GM21717 (cell line): ENCODE data around the gene NARF.
"Not testable (repeated sequence)": the region's sequence is repeated elsewhere in the genome, so short reads cannot be mapped to it uniquely, and the experiment has no call there.

Source experiments
- ATAC-seq: cut with Tn5 transposase; IDR thresholded peaks from one replicate; pipeline ENCODE4 v1.9.1; 2021; ENCODE audit warnings: mild to moderate bottlenecking, moderate library complexity; ENCODE audit not compliant: unreplicated experiment

The NARF gene

DNA sequence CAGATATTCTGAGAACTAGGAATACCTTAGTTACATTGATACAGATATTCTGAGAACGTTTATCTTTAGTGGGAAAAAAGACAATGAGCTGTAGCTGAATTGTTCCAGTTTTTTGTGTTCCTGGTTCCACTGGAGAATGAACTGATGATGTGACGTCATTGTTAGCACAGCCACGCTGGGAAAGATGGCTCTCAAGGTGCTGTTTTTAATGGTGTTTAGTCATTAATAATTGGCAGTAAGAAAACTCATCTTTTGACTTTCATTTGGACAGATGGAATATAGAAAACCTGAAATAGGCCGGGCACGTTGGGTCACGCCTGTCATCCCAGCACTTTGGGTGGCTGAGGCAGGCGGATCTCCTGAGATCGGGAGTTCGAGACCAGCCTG is 71.4 kb downstream of the NARF start:
- no peak for ATAC-seq

DNA sequence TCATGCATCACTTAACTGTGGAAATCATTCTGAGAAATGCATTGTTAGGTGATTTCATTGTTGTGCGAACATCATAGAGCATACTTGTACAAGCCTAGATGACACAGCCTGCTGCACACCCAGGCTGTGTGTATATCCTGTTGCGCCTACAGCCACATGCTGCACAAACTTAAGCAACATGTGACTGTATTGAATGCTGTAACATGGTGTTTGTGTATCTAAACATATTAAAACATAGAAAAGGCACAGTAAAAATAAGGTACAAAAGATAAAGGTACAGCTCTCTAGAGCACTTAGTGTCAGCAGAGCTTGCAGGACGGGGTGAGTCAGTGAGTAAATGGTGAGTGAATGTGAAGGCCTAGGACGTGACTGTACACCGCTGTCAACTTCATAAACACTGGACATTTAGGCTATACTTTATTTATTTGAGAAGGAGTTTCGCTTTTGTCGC is 72.9 kb downstream of the NARF start:
- ATAC-seq = no peak

DNA sequence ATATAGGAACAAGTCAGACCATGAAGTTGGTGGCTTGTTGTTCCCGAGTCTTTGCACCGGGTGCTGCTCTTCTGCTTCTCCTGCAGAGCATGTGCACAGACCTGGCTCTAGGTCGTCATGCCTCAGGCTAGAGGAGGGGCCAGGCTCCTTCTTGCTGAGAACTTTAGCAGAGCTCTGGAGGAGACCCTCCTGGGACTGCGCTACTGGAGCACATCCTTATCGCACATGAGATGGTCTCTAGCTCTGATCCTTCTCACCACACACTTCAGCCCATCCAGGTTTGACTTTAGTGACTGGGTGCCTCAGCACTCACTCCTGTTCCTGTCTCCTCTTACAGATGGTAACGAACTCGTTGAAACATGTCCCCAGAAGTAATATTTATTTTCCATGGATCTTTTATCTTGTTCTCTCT is 75.9 kb downstream of the NARF start:
- ATAC-seq = no peak

DNA sequence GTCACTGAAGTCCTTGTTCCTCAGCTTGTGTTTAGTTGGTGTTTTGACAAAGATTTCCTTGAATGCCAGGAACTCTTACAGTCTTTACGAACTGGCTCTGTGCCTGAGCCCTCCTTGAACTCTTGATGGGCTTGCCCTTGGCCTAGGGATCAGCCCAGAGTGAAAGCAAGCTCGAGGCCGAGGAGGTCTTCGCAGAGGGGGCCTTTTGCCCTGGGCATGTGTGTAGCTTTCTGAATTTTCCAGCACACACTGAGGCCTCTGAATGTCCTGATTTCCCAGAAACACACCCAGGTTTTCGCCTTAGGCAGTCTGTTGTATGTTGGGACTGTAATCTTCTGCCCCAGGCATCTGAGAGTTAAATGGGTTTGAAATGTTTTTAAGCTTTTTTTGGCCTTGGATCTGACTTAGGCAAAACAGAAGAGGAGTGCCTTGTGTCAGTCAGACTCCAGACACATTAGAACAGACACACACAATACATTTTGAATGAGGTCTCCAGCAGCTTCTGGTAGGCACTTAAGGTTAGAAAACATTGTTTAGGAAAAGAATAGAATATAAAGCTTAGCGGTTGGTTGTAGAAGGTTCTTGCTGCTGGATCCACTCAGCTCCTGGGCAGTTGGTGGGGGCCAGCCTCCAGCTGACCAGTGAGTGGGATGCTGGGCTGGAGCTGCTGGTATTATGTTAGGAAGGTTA is 78.1 kb downstream of the NARF start:
- ATAC-seq = no peak

DNA sequence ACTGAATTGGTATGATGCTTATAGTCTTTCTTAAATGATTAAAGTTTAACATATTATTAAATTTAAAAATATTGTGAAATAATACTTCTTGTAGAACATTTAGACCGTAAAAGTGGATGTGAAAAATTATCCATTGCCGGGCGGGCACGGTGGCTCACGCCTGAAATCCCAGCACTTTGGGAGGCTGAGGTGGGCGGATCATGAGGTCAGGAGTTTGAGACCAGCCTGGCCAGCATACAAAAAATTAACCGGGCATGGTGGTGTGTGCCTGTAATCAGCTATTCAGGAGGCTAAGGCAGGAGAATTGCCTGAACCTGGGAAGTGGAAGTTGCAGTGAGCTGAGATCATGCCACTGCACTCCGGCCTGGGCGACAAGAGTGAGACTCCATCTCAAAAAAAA is 78.7 kb downstream of the NARF start:
- not testable (repeated sequence) for ATAC-seq

DNA sequence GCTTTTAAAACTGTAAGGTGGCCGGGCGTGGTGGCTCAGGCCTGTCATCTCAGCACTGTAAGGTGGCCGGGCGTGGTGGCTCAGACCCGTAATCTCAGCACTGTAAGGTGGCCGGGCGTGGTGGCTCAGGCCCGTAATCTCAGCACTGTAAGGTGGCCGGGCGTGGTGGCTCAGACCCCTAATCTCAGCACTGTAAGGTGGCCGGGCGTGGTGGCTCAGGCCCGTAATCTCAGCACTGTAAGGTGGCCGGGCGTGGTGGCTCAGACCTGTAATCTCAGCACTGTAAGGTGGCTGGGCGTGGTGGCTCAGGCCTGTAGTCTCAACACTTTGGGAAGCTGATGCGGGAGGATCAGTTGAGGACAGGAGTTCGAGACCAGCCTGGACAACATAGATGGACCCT is 80.5 kb downstream of the NARF start:
- ATAC-seq = not testable (repeated sequence)
